ENCODE results near the gene ZCCHC13. TPM values are rescaled to one million over a fixed set of nuclear protein-coding genes. Genes with fewer than 3 reads are reported as not detected.
"Not testable (repeated sequence)": the region's sequence is repeated elsewhere in the genome, so short reads cannot be mapped to it uniquely, and the experiment has no call there.

The ZCCHC13 gene
- total RNA-seq, 1 experiment from 2014 or later, result not detected

- no peak overlapping the region for H3K4me2 ChIP-seq (ENCODE audit: low read length)
- peaks cover 5% of the 10 kb centered on the region; the same call in 1 of the 2 replicates for H3K79me2 ChIP-seq (ENCODE audit: low read length)
- no peak overlapping the region for H3K9ac ChIP-seq (ENCODE audit: low read length)
- BruUV-seq (replicated peaks), result no TSS peak
- no peaks in the 10 kb centered on the region for H3K36me3 ChIP-seq (ENCODE audit: low read depth, low read length)
- H4K20me1 ChIP-seq (ENCODE audit: low read length), result no peaks in the 10 kb centered on the region
- H3K27me3 ChIP-seq (ENCODE audit: low read length), result no peaks in the 10 kb centered on the region
- POLR2A ChIA-PET (ENCODE audit: unreplicated experiment), result no interaction called here
- no peak overlapping the region for H3K4me3 ChIP-seq (ENCODE audit: low read length)
- H3K9me3 ChIP-seq (ENCODE audit: low read length), result no peaks in the 10 kb centered on the region
- no peak overlapping the region for H2AFZ ChIP-seq (ENCODE audit: low read length)
- CTCF ChIA-PET, result no interaction called here
- H3K27ac ChIP-seq (ENCODE audit: low read length), result no peak overlapping the region
- TF ChIP-seq CTCF (conservative IDR thresholded peaks at IDR 0.05; ENCODE audit: low read depth, low read length), result no peak
- no peak for TF ChIP-seq EZH2phosphoT487 (IDR thresholded peaks at IDR 0.05; ENCODE audit: borderline replicate concordance, low read length)
- no peak for TF ChIP-seq EZH2 (IDR thresholded peaks at IDR 0.05; ENCODE audit: low read length, unreplicated experiment)
- no peaks in the 10 kb centered on the region for H3F3A ChIP-seq (ENCODE audit: low read length, unreplicated experiment)
- no peaks in the 10 kb centered on the region for H3K4me1 ChIP-seq (ENCODE audit: insufficient read depth, low read length)
- DNase-seq (no peak), ATAC-seq (no peak)
- H3K9me2 ChIP-seq (replicated peaks; ENCODE audit: low read length), result no peaks in the 10 kb centered on the region
- intact Hi-C loops (cut with micrococcal nuclease), result no loop called here
Observed at GRCh38 chrX:74297766-74298165, 6.2 kb upstream of the ZCCHC13 start.

- H3K9ac ChIP-seq (ENCODE audit: low read length), result no peak overlapping the region
- no peak for ATAC-seq
Observed at GRCh38 chrX:74300869-74301268, 3.1 kb upstream of the ZCCHC13 start.

GRCh38 chrX:74318672-74319071 is 14.7 kb downstream of the ZCCHC13 start:
- intact Hi-C loops (cut with micrococcal nuclease), result no loop called here
- Histone ChIP-seq H3K9me2 (replicated peaks; ENCODE audit: low read length) (no peaks in the 10 kb centered on the region), H3F3A (ENCODE audit: low read length, unreplicated experiment) (no peaks in the 10 kb centered on the region), H3K4me3 (ENCODE audit: low read length) (no peak overlapping the region), H3K9ac (ENCODE audit: low read length) (no peak overlapping the region), H3K4me1 (ENCODE audit: insufficient read depth, low read length) (no peaks in the 10 kb centered on the region), H3K27me3 (ENCODE audit: low read length) (no peaks in the 10 kb centered on the region), H3K79me2 (ENCODE audit: low read length) (no peaks in the 10 kb centered on the region), H2AFZ (ENCODE audit: low read length) (no peak overlapping the region), H3K9me3 (ENCODE audit: low read length) (no peaks in the 10 kb centered on the region), H3K4me2 (ENCODE audit: low read length) (no peak overlapping the region), H3K36me3 (ENCODE audit: low read depth, low read length) (no peaks in the 10 kb centered on the region), H3K27ac (ENCODE audit: low read length) (no peak overlapping the region), H4K20me1 (ENCODE audit: low read length) (no peaks in the 10 kb centered on the region)
- no peak for DNase-seq
- POLR2A ChIA-PET (ENCODE audit: unreplicated experiment), result no interaction called here
- no TSS peak for BruUV-seq (replicated peaks)
- no peak for ATAC-seq
- no peak for TF ChIP-seq EZH2phosphoT487 (IDR thresholded peaks at IDR 0.05; ENCODE audit: borderline replicate concordance, low read length)
- no peak for TF ChIP-seq EZH2 (IDR thresholded peaks at IDR 0.05; ENCODE audit: low read length, unreplicated experiment)
- no peak for TF ChIP-seq CTCF (conservative IDR thresholded peaks at IDR 0.05; ENCODE audit: low read depth, low read length)
- CTCF ChIA-PET, result no interaction called here

More at GRCh38 chrX:74300869-74301268, 3.1 kb upstream of the ZCCHC13 start:
- ChIA-PET CTCF (no interaction called here), POLR2A (ENCODE audit: unreplicated experiment) (no interaction called here)
- no peaks in the 10 kb centered on the region for H3F3A ChIP-seq (ENCODE audit: low read length, unreplicated experiment)
- no peaks in the 10 kb centered on the region for H3K4me1 ChIP-seq (ENCODE audit: insufficient read depth, low read length)
- no peaks in the 10 kb centered on the region for H3K36me3 ChIP-seq (ENCODE audit: low read depth, low read length)
- no peak overlapping the region for H3K27ac ChIP-seq (ENCODE audit: low read length)
- intact Hi-C loops (cut with micrococcal nuclease), result no loop called here
- no TSS peak for BruUV-seq (replicated peaks)
- no peak overlapping the region for H2AFZ ChIP-seq (ENCODE audit: low read length)
- H3K4me2 ChIP-seq (ENCODE audit: low read length), result no peak overlapping the region
- no peaks in the 10 kb centered on the region for H3K9me3 ChIP-seq (ENCODE audit: low read length)
- H3K4me3 ChIP-seq (ENCODE audit: low read length), result no peak overlapping the region
- DNase-seq, result no peak
- no peaks in the 10 kb centered on the region for H4K20me1 ChIP-seq (ENCODE audit: low read length)
- H3K9me2 ChIP-seq (replicated peaks; ENCODE audit: low read length), result no peaks in the 10 kb centered on the region
- H3K79me2 ChIP-seq (ENCODE audit: low read length), result no peaks in the 10 kb centered on the region
- TF ChIP-seq EZH2phosphoT487 (IDR thresholded peaks at IDR 0.05; ENCODE audit: borderline replicate concordance, low read length), result no peak
- no peak for TF ChIP-seq EZH2 (IDR thresholded peaks at IDR 0.05; ENCODE audit: low read length, unreplicated experiment)
- TF ChIP-seq CTCF (conservative IDR thresholded peaks at IDR 0.05; ENCODE audit: low read depth, low read length), result no peak
- H3K27me3 ChIP-seq (ENCODE audit: low read length), result no peaks in the 10 kb centered on the region

- H4K20me1 ChIP-seq (ENCODE audit: low read length); H3K4me1 ChIP-seq (ENCODE audit: insufficient read depth, low read length); intact Hi-C loops (cut with micrococcal nuclease); CTCF ChIA-PET; H3K9me2 ChIP-seq (replicated peaks; ENCODE audit: low read length); H3K79me2 ChIP-seq (ENCODE audit: low read length); H3K4me3 ChIP-seq (ENCODE audit: low read length); H3K36me3 ChIP-seq (ENCODE audit: low read depth, low read length); H3K27ac ChIP-seq (ENCODE audit: low read length); H3K9me3 ChIP-seq (ENCODE audit: low read length); H3K27me3 ChIP-seq (ENCODE audit: low read length); H3K9ac ChIP-seq (ENCODE audit: low read length); ATAC-seq; H3K4me2 ChIP-seq (ENCODE audit: low read length); POLR2A ChIA-PET (ENCODE audit: unreplicated experiment); DNase-seq; BruUV-seq (replicated peaks); H3F3A ChIP-seq (ENCODE audit: low read length, unreplicated experiment); H2AFZ ChIP-seq (ENCODE audit: low read length): not testable (repeated sequence)
Observed at GRCh38 chrX:74319321-74319720, 15.3 kb downstream of the ZCCHC13 start.

All from PC-3 (cell line).